HEK293 (cell line): ENCODE data around the gene CYTH4.
A peak's percentile ranks its signal among the peaks of the same experiment; 100 is the strongest.

Experiments used
- CTCF ChIA-PET: fragments of 350-600 bp; formaldehyde crosslinking; extraction: SDS; loops from one replicate; lab custom pipeline; 2021; ENCODE audit warnings: antibody characterized with exemption; lab: Yijun Ruan, JAX
- POLR2A ChIA-PET: fragments of 300-600 bp; formaldehyde crosslinking; extraction: SDS; loops from one replicate; lab custom pipeline; 2020; ENCODE audit warnings: antibody characterized with exemption, inconsistent platforms; lab: Yijun Ruan, JAX
- H3K27ac ChIP-seq: fragments of 200-500 bp; sonication (Bioruptor generic); 2 replicates; pipeline ENCODE4 v1.5.1; 2014; ENCODE audit warnings: low read depth, low read length, control low read depth, inconsistent platforms; ENCODE audit errors: extremely low read depth
- H3K36me3 ChIP-seq, 2 experiments: fragments of 200-500 bp in 1 of 2; sonication (Bioruptor generic) in 1 of 2; 1 replicate in 1 of 2; 2 replicates in 1 of 2; pipeline ENCODE4 v1.5.1; 2014 to 2017; ENCODE audit warnings: inconsistent platforms in 2 of 2, low read length in 2 of 2; ENCODE audit not compliant: control insufficient read depth in 2 of 2, insufficient read depth in 1 of 2
- H3K4me1 ChIP-seq: fragments of 200-500 bp; sonication (Bioruptor generic); 2 replicates; pipeline ENCODE4 v1.5.1; 2014; ENCODE audit warnings: mild to moderate bottlenecking, low read length, inconsistent platforms; ENCODE audit not compliant: control insufficient read depth, insufficient read depth
- H3K4me3 ChIP-seq: 2 replicates; pipeline ENCODE4 v1.5.1; 2011; ENCODE audit warnings: low read depth, mild to moderate bottlenecking, control low read depth, low read length, moderate library complexity
- H3K9me3 ChIP-seq: fragments of 200-500 bp; sonication (Bioruptor generic); 2 replicates; pipeline ENCODE4 v1.5.1; 2014; ENCODE audit warnings: low read depth, low read length, inconsistent platforms; ENCODE audit not compliant: control insufficient read depth, insufficient read depth
- EGR2 ChIP-seq: fragments of 450-650 bp; formaldehyde crosslinking; IDR thresholded peaks from 2 replicates; pipeline ENCODE4 v1.5.1; 2016; ENCODE audit warnings: low read depth, missing biosample characterization, missing genetic modification characterization
- GLIS2 ChIP-seq: fragments of 450-650 bp; formaldehyde crosslinking; IDR thresholded peaks from 2 replicates; pipeline ENCODE4 v1.5.1; 2016; ENCODE audit warnings: missing biosample characterization, missing genetic modification characterization
- KLF7 ChIP-seq: fragments of 450-650 bp; formaldehyde crosslinking; IDR thresholded peaks from 2 replicates; pipeline ENCODE4 v1.5.1; 2016; ENCODE audit warnings: missing biosample characterization, missing genetic modification characterization, borderline replicate concordance
- KLF9 ChIP-seq: fragments of 450-650 bp; formaldehyde crosslinking; IDR thresholded peaks from 2 replicates; pipeline ENCODE4 v1.5.1; 2016; ENCODE audit warnings: missing biosample characterization, missing genetic modification characterization, low read depth
- ZFHX2 ChIP-seq: fragments of 450-650 bp; formaldehyde crosslinking; conservative IDR thresholded peaks from 2 replicates; pipeline ENCODE4 v1.5.1; 2016; ENCODE audit warnings: missing biosample characterization, missing genetic modification characterization
- ZNF146 ChIP-seq: fragments of 450-650 bp; formaldehyde crosslinking; IDR thresholded peaks from 2 replicates; pipeline ENCODE4 v1.5.1; 2016; ENCODE audit warnings: missing biosample characterization, missing genetic modification characterization
- ZNF2 ChIP-seq: fragments of 450-650 bp; formaldehyde crosslinking; IDR thresholded peaks from 2 replicates; pipeline ENCODE4 v1.5.1; 2016; ENCODE audit warnings: missing biosample characterization, missing genetic modification characterization
- ZNF366 ChIP-seq: fragments of 450-650 bp; formaldehyde crosslinking; conservative IDR thresholded peaks from 2 replicates; pipeline ENCODE4 v1.5.1; 2016; ENCODE audit warnings: missing biosample characterization, missing genetic modification characterization
- ZNF398 ChIP-seq: fragments of 450-650 bp; formaldehyde crosslinking; IDR thresholded peaks from 2 replicates; pipeline ENCODE4 v1.5.1; 2017; ENCODE audit warnings: missing biosample characterization, missing genetic modification characterization
- ZNF416 ChIP-seq: fragments of 450-650 bp; formaldehyde crosslinking; IDR thresholded peaks from 2 replicates; pipeline ENCODE4 v1.5.1; 2016; ENCODE audit warnings: missing biosample characterization, missing genetic modification characterization
- ZNF426 ChIP-seq: fragments of 450-650 bp; formaldehyde crosslinking; IDR thresholded peaks from 2 replicates; pipeline ENCODE4 v1.5.1; 2017; ENCODE audit warnings: missing biosample characterization, missing genetic modification characterization, mild to moderate bottlenecking, inconsistent platforms, moderate library complexity
- ZNF621 ChIP-seq: fragments of 450-650 bp; formaldehyde crosslinking; IDR thresholded peaks from 2 replicates; pipeline ENCODE4 v1.5.1; 2017; ENCODE audit warnings: missing biosample characterization, missing genetic modification characterization
- ZNF664 ChIP-seq: fragments of 450-650 bp; formaldehyde crosslinking; IDR thresholded peaks from 2 replicates; pipeline ENCODE4 v1.5.1; 2016; ENCODE audit warnings: missing biosample characterization, missing genetic modification characterization
- ZNF747 ChIP-seq: fragments of 450-650 bp; formaldehyde crosslinking; IDR thresholded peaks from 2 replicates; pipeline ENCODE4 v1.5.1; 2016; ENCODE audit warnings: missing biosample characterization, missing genetic modification characterization
- ZNF776 ChIP-seq: fragments of 450-650 bp; formaldehyde crosslinking; IDR thresholded peaks from 2 replicates; pipeline ENCODE4 v1.5.0; 2017; ENCODE audit warnings: missing biosample characterization, missing genetic modification characterization, borderline replicate concordance
- ZXDB ChIP-seq: fragments of 450-650 bp; formaldehyde crosslinking; IDR thresholded peaks from 2 replicates; pipeline ENCODE4 v1.5.1; 2016; ENCODE audit warnings: missing biosample characterization, missing genetic modification characterization
- TF ChIP-seq, protein P1 (sequence below): fragments of 450-650 bp; formaldehyde crosslinking; IDR thresholded peaks from 2 replicates; pipeline ENCODE4 v1.5.1; 2016; ENCODE audit warnings: missing biosample characterization, missing genetic modification characterization

Gene CYTH4

GRCh38 chr22:37346505-37346895 lies 64.2 kb downstream of the CYTH4 start:
- ChIA-PET POLR2A (interaction anchor here (0.6 kb wide), 1 partner anchor 106 kb away, joined by 7 read pairs; no protein-coding TSS in a partner anchor), CTCF (interaction anchor here (1.3 kb wide), 1 partner anchor 15 kb away, joined by 4 read pairs; no protein-coding TSS in a partner anchor)
- Histone ChIP-seq H3K9me3 (no peaks in the 10 kb centered on the region), H3K27ac (no peak overlapping the region), H3K36me3 (no peaks in the 10 kb centered on the region), H3K4me1 (peaks cover 2% of the 10 kb centered on the region; the same call in 1 of the 2 replicates), H3K4me3 (no peak overlapping the region)
- TF ChIP-seq ZNF664 (tag by site-specific recombination): no peak
- TF ChIP-seq ZNF416 (tag by site-specific recombination): no peak
- TF ChIP-seq ZNF621: no peak
- TF ChIP-seq KLF7: no peak
- no peak for TF ChIP-seq ZNF776 (tag by site-specific recombination)
- TF ChIP-seq, protein P1, sequence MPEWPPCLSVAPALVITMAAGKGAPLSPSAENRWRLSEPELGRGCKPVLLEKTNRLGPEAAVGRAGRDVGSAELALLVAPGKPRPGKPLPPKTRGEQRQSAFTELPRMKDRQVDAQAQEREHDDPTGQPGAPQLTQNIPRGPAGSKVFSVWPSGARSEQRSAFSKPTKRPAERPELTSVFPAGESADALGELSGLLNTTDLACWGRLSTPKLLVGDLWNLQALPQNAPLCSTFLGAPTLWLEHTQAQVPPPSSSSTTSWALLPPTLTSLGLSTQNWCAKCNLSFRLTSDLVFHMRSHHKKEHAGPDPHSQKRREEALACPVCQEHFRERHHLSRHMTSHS (tag by site-specific recombination): no peak
- no peak for TF ChIP-seq ZNF398 (tag by site-specific recombination)
- TF ChIP-seq ZNF426: no peak
- TF ChIP-seq KLF9 (tag by site-specific recombination): no peak
- no peak for TF ChIP-seq ZNF2
- no peak for TF ChIP-seq ZXDB (tag by site-specific recombination)

GRCh38 chr22:37349043-37349814 lies 66.9 kb downstream of the CYTH4 start:
- Histone ChIP-seq H3K4me1 (peaks cover 2% of the 10 kb centered on the region; the same call in 1 of the 2 replicates), H3K27ac (no peak overlapping the region), H3K9me3 (no peaks in the 10 kb centered on the region), H3K4me3 (no peak overlapping the region), H3K36me3 (no peaks in the 10 kb centered on the region)
- TF ChIP-seq ZNF366 (no peak), ZFHX2 (peak; percentile 65; the same call in 1 of the 2 replicates), GLIS2 (tag by site-specific recombination) (0 out of 2 replicates have a peak, but pooled peaks have one; percentile 12), EGR2 (tag by site-specific recombination) (peak; percentile 71; the same call in 1 of the 2 replicates), ZNF146 (tag by site-specific recombination) (no peak)
- TF ChIP-seq, all 188 proteins: peak for 3
- ChIA-PET POLR2A (interaction anchor here (0.5 kb wide), 1 partner anchor 26 kb away, joined by 4 read pairs; no protein-coding TSS in a partner anchor), CTCF (interaction anchor here (0.9 kb wide), 1 partner anchor 47 kb away, joined by 3 read pairs; no protein-coding TSS in a partner anchor)

DNA sequence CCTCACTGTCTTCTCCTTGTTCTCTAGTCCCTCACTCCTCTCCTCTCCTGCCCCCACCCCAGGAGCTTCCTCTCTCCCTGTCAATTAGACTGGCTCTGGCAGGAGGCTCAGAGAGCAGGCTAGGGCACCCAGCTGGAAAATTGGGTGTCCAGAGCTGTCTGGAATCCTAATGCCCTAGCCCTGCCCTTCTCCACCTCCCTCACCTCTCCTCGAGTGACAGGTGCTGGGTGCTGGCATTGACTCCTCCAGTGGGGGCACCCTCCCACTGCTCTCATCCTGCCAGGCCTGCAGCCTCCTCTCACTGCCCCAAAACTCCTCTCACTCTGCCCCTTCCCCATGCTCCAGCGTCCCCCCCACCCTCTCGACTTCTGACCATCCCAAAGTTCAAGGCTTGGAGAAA lies 68.9 kb downstream of the CYTH4 start:
- Histone ChIP-seq H3K4me3 (no peak overlapping the region), H3K4me1 (no peaks in the 10 kb centered on the region), H3K9me3 (no peaks in the 10 kb centered on the region), H3K27ac (no peak overlapping the region), H3K36me3 (no peaks in the 10 kb centered on the region)
- TF ChIP-seq ZNF366: 0 out of 2 replicates have a peak, but pooled peaks have one; percentile 1
- no peak for TF ChIP-seq ZNF747 (tag by site-specific recombination)
- POLR2A ChIA-PET: interaction anchor here (0.7 kb wide), 1 partner anchor 11 kb away, joined by 5 read pairs; no protein-coding TSS in a partner anchor
- CTCF ChIA-PET: interaction anchor here (0.7 kb wide), 1 partner anchor 124 kb away, joined by 3 read pairs; no protein-coding TSS in a partner anchor
